ENCODE data around the gene NRP2.

Gene NRP2

GRCh38 chr2:205682239-205682970, at the start of gene NRP2:
TSS of gene NRP2 (plus strand) at chr2:205682501. CDS start at chr2:205683291, 790 bp downstream.
- DNase-seq = peak; percentile 86

DNA sequence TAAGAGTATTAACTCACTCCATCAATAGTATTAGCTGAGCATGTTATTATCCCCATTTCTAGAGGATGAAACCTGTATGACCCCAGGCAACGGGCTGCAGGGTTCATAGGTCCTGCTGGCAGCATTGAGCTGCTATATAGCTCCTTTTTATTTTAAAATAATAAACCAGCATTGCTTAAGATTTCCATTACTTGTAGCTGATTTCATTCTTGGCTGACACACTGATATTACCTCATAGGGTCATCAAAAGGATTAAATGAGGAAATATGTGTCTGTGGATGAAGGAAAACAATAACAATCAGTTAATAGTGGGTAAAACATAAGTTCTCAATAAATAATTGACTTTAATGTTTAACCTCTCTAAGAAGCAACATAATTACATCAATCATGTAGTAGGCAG, 48.3 kb upstream of the NRP2 start:
- no peak for DNase-seq

DNA sequence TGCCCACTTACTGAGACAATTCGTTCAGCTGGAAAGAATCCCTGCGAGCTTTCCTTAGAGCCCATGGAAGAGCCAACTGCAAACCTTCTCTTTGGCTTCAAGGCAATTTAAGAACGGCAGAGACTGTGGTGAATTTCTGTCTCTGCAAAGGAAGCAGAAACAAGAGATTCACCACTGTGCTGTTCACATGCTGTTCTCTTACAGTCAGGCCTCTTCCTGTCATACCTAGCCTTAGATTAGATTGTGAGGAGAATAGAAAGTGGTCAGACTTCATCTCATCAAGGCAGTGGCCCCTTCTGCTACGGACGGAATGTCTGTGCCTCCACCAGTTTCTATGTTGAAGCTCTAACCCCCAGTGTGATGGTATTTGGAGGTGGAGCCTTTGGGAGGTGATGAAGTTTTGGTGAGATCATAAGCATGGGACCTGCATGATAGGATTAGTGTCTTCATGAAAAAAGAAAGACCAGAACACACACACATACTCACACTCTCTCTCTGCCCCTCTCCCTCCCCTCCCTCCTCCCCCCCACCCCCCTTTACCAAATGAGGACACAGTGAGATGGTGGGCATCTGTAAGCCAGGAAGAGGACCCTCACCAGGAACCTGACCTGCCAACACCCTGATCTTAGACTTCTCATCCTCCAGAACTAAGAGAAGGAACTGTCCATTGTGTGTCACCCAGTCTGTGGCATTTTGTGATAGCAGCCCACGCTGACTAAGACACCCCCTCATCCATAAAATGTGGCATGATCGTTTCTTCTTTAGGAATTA, 45.6 kb upstream of the NRP2 start:
- DNase-seq = no peak

- DNase-seq = no peak
Measured at GRCh38 chr2:205637320-205637602, 45.0 kb upstream of the NRP2 start.

DNA sequence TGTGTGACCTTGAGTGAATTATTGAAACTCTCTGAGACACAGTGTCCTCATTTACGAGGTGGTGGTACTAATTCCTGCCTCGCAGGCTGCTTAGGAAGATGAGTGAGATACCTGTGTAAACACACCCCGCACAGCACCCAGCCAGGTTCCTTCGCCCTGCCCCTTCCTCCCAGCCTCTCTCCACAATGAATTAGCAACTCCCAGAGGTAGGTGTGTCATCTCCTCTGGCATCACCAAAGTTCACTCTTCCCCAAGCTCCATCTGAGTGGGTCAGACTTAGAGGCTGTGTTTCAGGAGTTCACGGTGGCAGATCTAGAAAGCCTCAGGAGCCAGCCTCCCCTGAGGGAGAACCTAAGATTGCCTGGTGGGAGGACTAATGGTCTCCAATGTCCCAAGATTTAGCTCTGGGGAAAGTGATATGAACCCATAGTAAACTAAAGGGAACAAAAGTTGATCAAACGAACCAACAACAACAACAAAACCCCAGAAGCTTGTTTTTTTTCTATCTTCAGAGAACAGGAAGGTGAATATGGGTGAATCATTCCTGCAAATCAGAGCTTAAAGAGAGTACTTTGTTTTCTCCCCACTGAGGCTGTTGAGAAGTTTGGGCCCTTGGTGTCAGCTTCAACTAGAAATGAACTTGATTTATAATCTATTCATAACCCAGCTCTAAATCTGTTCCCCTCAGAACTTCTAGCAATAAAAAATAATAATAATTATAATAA, 44.4 kb upstream of the NRP2 start:
- no peak for DNase-seq

- DNase-seq = no peak
Measured at GRCh38 chr2:205640716-205641115, 41.6 kb upstream of the NRP2 start.

GRCh38 chr2:205642599-205643356, 39.5 kb upstream of the NRP2 start:
- DNase-seq = no peak

- DNase-seq = no peak
Measured at GRCh38 chr2:205643391-205643885, 38.9 kb upstream of the NRP2 start.

DNA sequence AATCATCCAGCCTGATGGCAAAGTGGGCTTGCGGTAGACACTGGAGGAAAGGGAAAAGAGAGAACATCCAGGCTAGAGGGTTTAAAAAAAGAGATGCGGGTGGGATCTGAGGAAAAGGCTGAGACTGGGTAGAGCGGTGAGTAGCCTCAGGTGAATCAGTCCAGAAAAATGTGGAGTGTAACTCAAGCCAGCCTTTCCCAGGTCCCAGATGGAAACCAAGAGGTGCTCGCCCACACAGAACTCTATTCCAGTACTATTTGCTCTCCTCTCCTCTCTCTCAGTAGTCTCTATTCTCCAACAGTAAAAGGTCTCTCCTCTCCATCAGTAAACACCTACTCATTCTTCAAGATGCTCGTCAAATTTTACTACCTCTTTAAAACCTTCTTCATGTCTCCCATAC, 38.3 kb upstream of the NRP2 start:
- DNase-seq = no peak

DNA sequence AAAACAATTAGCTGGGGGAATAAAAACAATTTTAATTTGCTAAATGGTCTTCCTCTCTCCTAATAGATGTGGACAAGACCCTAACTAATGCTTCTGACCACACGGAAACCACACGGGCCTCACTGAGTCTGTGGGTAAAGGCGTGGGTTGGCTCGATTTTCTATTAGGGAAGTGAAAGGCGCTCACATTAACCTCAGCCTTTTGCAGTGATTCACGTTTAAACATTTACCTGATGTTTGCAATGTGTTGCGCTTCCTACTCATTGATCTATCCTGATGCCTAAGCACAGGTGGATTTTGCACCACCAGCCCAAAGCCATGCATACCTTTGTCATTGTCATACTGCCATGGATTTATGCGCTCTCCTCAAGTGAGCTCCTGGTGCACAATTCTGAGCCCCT, 35.6 kb upstream of the NRP2 start:
- DNase-seq = peak; percentile 26

DNA sequence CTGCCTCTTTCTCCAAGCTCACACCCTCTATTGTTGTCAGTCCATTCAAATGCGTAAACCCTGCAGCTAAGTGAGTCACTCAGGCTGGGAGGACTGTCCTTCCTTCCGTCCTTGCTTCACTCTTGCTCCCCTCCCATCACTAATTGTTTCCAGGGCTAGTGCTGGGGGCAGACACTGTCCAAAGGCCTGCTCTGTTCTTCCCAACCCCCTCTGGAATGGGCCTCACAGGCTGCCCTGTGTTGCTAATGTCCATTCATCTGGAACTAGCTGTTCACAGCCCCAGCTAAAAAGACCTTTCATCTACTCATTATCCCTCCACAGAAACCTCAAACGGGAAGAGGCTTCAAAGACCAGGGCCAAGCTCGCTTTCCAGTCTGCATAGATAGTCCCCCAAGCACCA, 31.9 kb upstream of the NRP2 start:
- no peak for DNase-seq

- DNase-seq = no peak
Measured at GRCh38 chr2:205650931-205651330, 31.4 kb upstream of the NRP2 start.

DNA sequence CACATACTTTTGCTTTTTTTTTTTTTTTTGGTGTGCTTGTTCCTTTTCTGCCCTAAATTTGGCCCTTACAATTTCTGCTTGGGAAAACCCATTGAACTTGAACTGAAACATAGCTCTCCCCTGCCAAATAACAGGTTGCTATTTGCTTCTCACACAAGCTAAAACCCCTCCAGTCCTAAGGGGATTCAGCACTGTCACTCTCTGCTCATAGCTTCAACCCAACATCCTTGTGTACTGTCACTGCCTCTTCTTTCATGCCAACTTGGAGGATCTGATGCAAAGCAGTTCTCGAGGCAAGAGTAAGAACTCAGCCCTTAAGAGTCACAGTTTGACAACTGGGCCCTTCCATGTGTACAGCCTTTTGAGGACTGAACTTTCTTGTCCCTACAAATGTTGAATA, 30.6 kb upstream of the NRP2 start:
- DNase-seq = no peak

DNA sequence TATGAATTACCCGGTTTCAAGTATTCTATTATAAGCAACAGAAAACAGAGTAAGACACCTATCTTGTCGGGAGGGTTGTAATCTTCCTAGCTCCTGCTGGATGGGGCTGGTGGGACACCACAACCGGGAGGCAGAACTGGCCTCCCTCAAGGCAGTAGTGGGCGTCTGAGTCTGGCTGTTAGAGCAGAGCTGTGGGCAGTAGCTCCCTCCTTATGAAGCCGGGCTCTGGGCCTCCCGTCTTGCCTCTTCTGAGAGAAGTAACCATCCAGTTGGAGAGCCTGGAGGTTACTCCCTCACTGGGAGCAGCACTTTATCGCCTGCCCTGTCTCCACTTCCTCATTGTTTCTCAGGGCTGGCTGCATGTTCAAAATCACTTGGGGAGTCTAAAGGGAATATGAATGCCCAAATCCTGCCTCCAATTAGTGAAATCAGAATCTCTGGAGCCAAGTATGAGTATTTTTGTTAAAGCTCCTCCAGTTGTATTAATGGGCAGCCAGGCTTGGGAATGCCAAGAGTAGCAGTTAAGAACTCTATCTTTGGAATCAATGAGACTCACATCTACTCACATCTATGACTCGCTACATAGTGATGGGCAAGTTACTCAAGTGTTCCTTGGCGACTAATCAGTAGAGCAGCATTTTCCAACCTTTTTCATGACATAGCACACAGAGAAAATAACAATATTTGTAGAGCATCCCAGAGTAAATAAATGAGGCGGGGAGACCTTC, 27.3 kb upstream of the NRP2 start:
- no peak for DNase-seq

DNA sequence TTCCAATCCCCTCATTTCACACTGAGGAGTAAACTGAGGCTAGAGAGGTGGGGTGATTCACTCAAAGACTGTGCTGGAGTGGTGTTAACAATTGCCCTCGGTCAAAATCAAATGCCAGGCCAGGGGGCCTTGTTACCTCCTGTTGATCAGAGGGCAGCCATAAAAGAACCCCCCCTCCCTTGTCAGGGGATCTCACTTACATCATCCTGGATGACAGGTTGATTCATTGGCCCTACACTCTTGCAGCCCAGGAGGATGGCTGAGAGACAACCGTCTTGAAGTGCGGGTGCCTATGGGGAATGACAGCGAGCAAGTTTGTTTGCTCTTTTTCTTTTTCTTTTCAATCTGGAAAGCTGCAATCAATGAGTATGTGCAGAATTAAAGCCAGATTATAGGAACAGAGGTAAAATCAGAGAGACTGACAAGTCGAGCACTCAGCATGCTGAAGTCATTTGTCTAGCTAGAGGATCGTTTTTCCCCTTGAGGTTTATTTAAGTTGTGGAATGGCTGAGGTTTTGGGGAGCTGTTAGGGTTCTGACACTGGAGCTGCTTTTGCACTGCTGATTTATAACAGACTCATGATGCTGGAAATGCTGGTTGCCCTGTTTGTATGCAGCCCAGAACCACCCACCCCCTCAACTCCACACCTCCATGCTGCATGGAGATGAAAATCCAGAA, 26.4 kb upstream of the NRP2 start:
- no peak for DNase-seq

GRCh38 chr2:205656461-205656860, 25.8 kb upstream of the NRP2 start:
- no peak for DNase-seq

DNA sequence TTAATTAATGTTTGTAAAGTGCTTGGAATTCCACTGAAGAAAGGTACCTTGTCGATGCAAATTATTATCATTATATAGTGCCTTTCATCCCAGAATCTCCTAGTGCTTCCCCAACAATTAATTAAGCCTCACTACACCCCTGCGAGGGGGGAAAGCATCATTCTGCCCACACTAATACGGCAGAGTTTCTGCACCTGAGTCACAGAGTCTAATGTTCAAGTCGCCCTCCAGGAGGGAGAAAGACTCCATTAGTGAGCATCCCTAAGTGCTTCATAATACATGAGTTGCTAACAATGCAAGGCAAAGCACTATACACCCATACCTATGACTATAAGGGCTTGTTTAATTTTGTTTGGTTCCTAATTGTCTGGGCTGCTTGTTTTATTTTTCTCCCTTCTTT, 25.4 kb upstream of the NRP2 start:
- DNase-seq = no peak

GRCh38 chr2:205657579-205657978, 24.7 kb upstream of the NRP2 start:
- no peak for DNase-seq

- DNase-seq = no peak
Measured at GRCh38 chr2:205658068-205658467, 24.2 kb upstream of the NRP2 start.

GRCh38 chr2:205658572-205658971, 23.7 kb upstream of the NRP2 start:
- no peak for DNase-seq

DNA sequence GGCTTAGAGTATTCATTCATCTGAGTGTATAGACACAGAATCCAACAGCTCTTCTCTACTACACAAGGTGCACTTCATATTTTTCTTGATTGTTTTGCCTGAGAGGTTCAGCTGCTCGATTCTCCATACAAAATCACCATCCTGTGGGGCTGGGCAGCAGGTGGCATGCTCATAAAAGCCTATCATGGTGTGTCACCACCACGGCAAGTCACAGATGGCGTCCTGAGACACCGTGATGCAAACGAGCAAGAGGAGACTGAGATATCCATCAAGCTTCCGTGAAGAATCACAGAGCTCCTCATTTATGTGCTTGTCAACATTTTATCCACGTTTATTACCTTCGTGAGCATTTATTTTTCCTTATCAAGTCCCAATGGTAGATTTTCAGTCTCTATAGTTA, 22.4 kb upstream of the NRP2 start:
- no peak for DNase-seq

Data from RPMI8226 (cell line).